DMS114 treated with DMSO at 0.1 percent for 48 hours (cell line): Measurements from ENCODE around the gene LYSET.
"Not testable (repeated sequence)": the region's sequence is repeated elsewhere in the genome, so short reads cannot be mapped to it uniquely, and the experiment has no call there.

Experiments used
- DNase-seq: peaks from one replicate; lab custom pipeline; 2025; ENCODE audit not compliant: unreplicated experiment; lab: John Stamatoyannopoulos, UW

LYSET gene

DNA sequence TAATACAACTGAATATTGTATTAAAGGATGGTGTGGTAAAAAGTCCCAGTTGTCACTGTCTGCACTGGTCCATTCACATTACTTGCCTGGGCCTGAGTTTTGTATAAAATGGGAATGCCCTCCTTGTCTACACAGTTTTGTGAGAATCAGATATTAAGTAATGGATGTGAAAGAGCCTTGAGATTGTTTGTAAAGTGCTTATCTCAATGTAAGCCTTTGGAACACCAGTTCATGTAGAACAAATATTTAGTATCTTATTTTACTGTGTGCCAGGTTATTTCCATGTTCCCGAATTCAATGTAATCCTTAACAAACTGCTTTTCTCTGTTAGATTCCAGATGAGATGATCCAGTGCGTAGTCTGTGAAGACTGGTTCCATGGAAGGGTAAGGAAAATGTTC lies 29.5 kb downstream of the LYSET start:
- DNase-seq: no peak

DNA sequence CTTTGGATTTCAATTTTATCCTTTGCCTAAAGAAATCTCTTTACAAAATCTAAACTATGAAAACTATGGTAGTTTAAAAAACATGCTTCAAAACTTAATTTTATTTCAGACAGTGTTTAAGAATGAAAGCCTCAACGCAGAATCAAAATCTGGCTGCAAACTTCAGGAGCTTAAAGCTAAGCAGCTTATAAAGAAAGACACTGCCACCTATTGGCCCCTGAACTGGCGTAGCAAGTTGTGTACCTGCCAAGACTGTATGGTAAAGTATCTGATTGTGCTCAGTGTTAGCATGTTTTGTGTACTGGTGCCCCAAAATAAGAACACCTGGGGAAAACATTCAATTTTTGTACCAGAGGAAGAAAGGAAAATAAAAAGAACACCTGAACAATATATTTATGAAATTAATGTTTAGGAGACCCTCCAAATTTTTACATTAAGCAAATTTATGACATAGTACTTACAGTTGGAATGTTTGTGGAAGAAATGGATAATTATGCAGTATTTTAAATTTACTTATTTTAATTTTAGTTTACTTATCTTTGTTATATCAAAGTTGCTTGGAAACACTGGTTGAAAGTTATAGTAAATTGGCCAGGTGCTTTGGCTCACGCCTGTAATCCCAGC lies 34.1 kb downstream of the LYSET start:
- peak; percentile 16 for DNase-seq

DNA sequence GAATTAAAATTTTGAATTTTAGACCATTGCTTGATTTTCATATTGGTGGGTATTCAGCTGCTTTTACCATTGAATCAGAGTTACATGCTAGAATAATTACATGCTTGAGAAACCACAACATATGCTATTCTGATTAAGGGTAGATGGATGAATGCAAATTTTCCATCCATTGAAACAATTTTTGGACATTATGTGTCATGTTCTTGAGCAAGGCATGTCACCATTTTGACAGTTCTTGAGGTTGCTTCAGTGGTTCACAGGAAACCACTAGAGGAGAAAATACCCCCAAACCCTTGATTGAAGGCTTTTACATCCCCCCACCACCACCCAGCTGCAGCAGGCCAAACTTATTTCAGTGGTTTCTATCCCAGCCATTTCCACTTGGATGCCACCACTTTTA lies 35.4 kb downstream of the LYSET start:
- no peak for DNase-seq

DNA sequence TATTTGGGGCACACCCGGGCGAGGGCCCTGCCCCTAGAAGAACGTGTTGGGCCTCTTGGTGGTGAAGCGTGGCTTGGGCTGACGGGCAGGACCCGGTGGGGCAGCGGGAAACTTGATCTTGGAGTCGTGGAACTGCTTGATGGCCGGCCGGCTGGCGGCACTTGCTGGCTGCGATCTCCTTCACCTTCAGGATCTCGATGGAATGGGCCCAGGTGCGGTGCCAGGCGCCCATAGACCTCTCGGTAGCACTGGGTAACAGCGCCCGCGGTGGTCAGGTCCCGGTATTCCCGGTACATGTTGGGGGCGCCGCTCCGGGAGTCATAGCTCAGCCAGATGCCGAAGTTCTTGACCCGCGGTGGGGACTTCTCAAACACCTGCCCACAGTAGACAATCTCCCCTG lies 38.4 kb downstream of the LYSET start:
- DNase-seq: no peak

DNA sequence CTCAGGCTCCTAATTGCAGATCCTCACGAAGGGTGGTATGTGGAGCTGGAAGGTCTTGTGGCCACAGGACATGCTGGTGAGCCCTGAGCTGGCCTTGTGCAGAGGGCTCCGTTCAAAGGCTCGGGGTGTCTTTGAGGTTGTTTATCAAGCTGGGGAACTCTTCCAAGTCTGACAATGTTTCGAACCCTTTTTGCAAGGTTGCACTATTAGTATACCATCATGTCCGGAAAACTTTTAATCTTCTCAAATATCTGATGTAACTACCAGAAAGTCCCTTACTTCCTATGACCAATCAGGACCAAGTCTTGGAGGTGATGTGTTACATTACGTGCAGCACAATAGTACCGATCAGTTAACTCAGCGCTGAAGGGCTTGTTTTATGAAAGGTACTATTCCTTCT lies 43.4 kb downstream of the LYSET start:
- DNase-seq: no peak

DNA sequence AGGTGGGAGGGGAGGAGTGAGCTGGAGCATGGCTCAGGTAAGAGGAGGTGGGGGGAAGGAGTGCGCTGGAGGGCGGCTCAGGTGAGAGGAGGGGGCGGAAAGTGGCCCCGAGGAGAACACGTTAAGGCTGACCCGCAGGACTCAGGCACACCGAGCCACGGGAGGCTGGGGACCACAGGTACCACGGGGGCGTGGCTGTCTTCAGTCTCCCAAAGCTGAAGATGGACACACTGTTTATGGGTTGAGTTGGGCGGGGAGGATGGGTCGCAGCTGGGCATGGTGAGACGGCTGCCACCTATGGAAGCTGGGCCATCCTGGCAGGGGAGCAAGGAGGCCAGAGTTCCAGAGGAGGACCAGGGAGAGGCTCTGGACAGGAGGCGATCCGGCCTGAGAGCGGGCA lies 45.4 kb downstream of the LYSET start:
- no peak for DNase-seq

DNA sequence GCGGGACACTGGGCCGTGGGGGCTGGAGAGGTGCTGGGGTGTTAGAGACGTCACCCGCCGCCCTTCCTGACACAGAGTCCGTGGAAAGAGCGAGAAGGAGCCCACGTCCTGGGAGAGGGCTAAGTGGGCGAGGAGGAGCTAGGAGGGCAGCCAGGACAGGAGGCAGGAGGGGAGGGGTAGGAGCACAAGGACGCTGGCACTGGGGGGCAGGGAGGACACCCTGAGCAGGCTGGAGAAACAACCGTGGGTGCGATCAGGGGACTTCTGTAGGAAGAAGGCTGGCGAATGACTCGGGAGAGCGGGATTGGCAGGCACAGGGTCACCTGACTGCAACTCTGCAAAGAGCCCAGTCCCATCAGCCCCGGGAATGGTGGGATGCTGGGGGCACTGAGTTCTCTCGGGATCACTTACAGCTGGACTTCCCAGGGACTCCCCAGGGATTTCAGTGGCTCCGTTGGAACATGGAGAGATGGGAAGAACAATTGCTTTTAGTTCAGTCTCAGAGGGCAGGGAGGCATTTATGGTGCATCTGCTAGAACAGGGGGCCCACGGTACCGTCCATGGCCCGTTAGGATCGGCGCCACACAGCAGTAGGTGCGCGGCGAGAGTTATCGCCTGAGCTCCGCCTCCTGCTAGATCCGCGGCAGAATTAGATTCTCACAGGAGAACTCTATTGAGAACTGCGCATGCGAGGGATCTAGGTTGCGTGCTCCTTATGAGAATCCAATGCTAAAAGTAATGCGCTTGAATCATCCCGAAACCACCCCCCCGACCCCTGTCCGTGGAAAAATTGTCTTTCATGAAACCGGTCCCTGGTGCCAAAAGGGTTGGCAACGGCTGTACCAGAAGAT lies 46.2 kb downstream of the LYSET start:
- DNase-seq: peak; percentile 30

DNA sequence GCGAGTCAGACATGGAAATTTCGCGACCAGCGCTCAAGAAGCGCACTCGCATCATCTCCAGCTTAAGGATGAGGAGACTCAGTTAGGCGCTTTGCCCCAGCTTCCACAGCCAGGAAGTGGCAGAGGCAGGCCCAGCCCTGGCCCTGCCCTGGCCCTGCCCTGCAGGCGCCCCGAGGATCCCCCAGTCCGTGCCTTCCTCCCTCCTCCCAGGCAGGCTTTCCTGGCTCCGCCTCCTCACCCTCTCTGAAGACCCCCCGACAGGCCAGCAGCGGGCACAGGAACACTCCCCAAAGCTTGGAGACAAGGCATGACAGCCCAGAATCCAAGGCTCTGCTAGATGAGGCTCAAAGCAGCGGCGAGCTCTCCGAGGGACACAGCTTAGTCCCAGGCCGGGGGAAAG lies 47.0 kb downstream of the LYSET start:
- DNase-seq: no peak

DNA sequence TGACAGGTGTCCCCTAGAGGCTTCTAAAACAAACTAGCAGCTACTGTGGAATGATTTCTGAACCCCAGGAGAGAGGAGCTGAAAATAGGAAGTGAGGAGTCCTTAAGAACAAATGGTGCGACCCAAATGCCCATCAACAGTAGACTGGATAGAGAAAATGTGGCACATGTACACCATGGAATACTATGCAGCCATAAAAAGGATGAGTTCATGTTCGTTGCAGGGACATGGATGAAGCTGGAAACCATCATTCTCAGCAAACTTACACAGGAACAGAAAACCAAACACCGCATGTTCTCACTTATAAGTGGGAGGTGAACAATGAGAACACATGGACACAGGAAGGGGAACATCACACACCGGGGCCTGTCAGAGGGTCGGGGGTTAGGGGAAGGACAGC lies 48.0 kb downstream of the LYSET start:
- DNase-seq: not testable (repeated sequence)

DNA sequence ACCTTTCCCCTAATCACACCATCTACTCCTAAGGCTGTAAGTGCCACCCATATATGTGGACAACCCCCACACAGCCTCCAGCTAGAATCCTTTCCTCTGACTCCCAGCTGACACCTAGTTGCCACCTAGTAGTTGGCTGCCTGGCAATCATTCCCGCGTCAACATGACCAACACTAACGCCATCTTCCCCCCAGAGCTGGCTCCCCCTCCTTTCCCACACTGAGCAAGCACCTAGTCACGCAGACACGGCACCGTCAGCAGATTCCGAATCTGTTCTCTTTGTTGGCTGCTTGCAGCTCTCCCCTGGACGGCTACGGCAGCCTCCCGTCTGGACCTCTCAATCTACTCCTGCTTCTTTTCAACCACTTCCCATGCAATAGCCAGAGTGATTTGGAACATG lies 49.7 kb downstream of the LYSET start:
- DNase-seq: no peak
